Endothelial cell of umbilical vein (primary cell): ENCODE measurements around the gene RANBP3L. TPM values are rescaled to one million over a fixed set of nuclear protein-coding genes. Genes with fewer than 3 reads are reported as not detected.

ENCODE experiments used
- BruUV-seq: library from RNA; stranded (reverse); fragments of 400-500 nt; replicated peaks from 2 replicates; lab custom pipeline; 2021; lab: Mats Ljungman, UMichigan
- CTCF ChIA-PET: fragments of 300-600, 350-600 bp; sonication (Branson Sonifier 250); formaldehyde crosslinking; loops from one replicate; lab custom pipeline; 2021; ENCODE audit warnings: antibody characterized with exemption, inconsistent platforms; lab: Charles Lee
- POLR2A ChIA-PET: fragments of 300-600, 350-600 bp; sonication (Branson Sonifier 250); formaldehyde crosslinking; loops from one replicate; lab custom pipeline; 2021; ENCODE audit warnings: antibody characterized with exemption, inconsistent platforms; lab: Charles Lee
- DNase-seq: peaks from one replicate; pipeline ENCODE4 v3.0.0-alpha.2; 2011; ENCODE audit warnings: low read depth, low spot score
- FAIRE-seq: peaks from 2 replicates; lab custom pipeline; 2011; peaks lifted over from hg19 to GRCh38; lab: Jason Lieb, UNC
- H2AFZ ChIP-seq: 2 replicates; pipeline ENCODE4 v1.6.0; 2012; ENCODE audit warnings: low read depth, low read length, control low read depth, inconsistent platforms
- H3K27ac ChIP-seq: 2 replicates; pipeline ENCODE4 v1.5.1; 2011; ENCODE audit warnings: low read depth, mild to moderate bottlenecking, control low read depth, low read length, moderate library complexity; ENCODE audit not compliant: insufficient read depth
- H3K27me3 ChIP-seq, 2 experiments: 2 replicates each; pipeline versions ENCODE4 v1.6.0 to v1.6.1; 2011; ENCODE audit warnings: low read length in 2 of 2, mixed read lengths in 1 of 2; ENCODE audit not compliant: control insufficient read depth in 2 of 2, insufficient read depth in 2 of 2
- H3K36me3 ChIP-seq, 2 experiments: 2 replicates in 1 of 2; 3 replicates in 1 of 2; pipeline ENCODE4 v1.5.1; 2011; ENCODE audit warnings: low read length in 2 of 2, mild to moderate bottlenecking in 1 of 2, moderate library complexity in 1 of 2; ENCODE audit not compliant: control insufficient read depth in 2 of 2, insufficient read depth in 2 of 2; ENCODE audit errors: extremely low read depth in 1 of 2
- H3K4me1 ChIP-seq: 3 replicates; pipeline ENCODE4 v1.5.1; 2011; ENCODE audit warnings: mild to moderate bottlenecking, low read length; ENCODE audit not compliant: control insufficient read depth, insufficient read depth; ENCODE audit errors: extremely low read depth
- H3K4me2 ChIP-seq: 2 replicates; pipeline ENCODE4 v1.6.1; 2011; ENCODE audit warnings: low read length, control low read depth, mixed read lengths; ENCODE audit not compliant: insufficient read depth
- H3K4me3 ChIP-seq, 3 experiments: fragments of 200-600 bp in 1 of 3; sonication (generic), shearing (Covaris generic) in 1 of 3; replicated peaks in 1 of 3; 2 replicates each; pipeline ENCODE4 v1.5.1; 2011 to 2016; ENCODE audit warnings: control low read depth in 3 of 3, low read length in 3 of 3, mild to moderate bottlenecking in 2 of 3, inconsistent platforms in 1 of 3, low read depth in 1 of 3, moderate library complexity in 1 of 3; ENCODE audit not compliant: insufficient read depth in 1 of 3
- H3K79me2 ChIP-seq: 2 replicates; pipeline ENCODE4 v1.6.0; 2012; ENCODE audit warnings: low read length, inconsistent platforms; ENCODE audit not compliant: control insufficient read depth, insufficient read depth
- H3K9ac ChIP-seq: replicated peaks from 2 replicates; pipeline ENCODE3; 2011; ENCODE audit warnings: low read length, control low read depth; ENCODE audit not compliant: insufficient read depth; ENCODE audit errors: extremely low read depth
- H3K9me1 ChIP-seq: replicated peaks from 3 replicates; pipeline ENCODE4 v1.6.0; 2011; ENCODE audit warnings: mild to moderate bottlenecking, low read length; ENCODE audit not compliant: control insufficient read depth, insufficient read depth; ENCODE audit errors: extremely low read depth
- H3K9me3 ChIP-seq: replicated peaks from 2 replicates; pipeline ENCODE4 v1.5.1; 2012; ENCODE audit warnings: low read length, inconsistent platforms; ENCODE audit not compliant: control insufficient read depth, insufficient read depth
- H4K20me1 ChIP-seq: replicated peaks from 2 replicates; pipeline ENCODE3; 2011; ENCODE audit warnings: mild to moderate bottlenecking, low read length; ENCODE audit not compliant: control insufficient read depth, insufficient read depth; ENCODE audit errors: extremely low read depth
- EZH2 ChIP-seq: IDR thresholded peaks from 2 replicates; pipeline ENCODE4 v1.6.1; 2012; ENCODE audit warnings: borderline replicate concordance, low read depth, mild to moderate bottlenecking, moderate library complexity, low read length, inconsistent platforms; ENCODE audit not compliant: severe bottlenecking
- FOS ChIP-seq: IDR thresholded peaks from 2 replicates; pipeline ENCODE4 v1.6.1; 2011; ENCODE audit warnings: mild to moderate bottlenecking, low read length, moderate library complexity, borderline replicate concordance; ENCODE audit not compliant: insufficient read depth
- GATA2 ChIP-seq: IDR thresholded peaks from 2 replicates; pipeline ENCODE4 v1.7.0; 2011; ENCODE audit warnings: low read depth, mild to moderate bottlenecking, moderate library complexity, mixed read lengths, low read length; ENCODE audit not compliant: insufficient read length, insufficient read depth
- JUN ChIP-seq: IDR thresholded peaks from 2 replicates; pipeline ENCODE4 v1.6.1; 2011; ENCODE audit warnings: borderline replicate concordance, low read depth; ENCODE audit not compliant: insufficient read length, insufficient read depth
- MAX ChIP-seq: IDR thresholded peaks from 2 replicates; pipeline ENCODE4 v1.6.1; 2011; ENCODE audit not compliant: insufficient read depth, insufficient read length
- MYC ChIP-seq: IDR thresholded peaks from one replicate; pipeline ENCODE4 v1.6.1; 2011; ENCODE audit warnings: mild to moderate bottlenecking, low read depth, low read length
- POLR2A ChIP-seq: IDR thresholded peaks from 2 replicates; pipeline ENCODE4 v1.6.1; 2012; ENCODE audit warnings: low read depth, mild to moderate bottlenecking, control low read depth, low read length
- POLR2AphosphoS5 ChIP-seq: IDR thresholded peaks from 2 replicates; pipeline ENCODE4 v1.6.1; 2012; ENCODE audit warnings: low read depth, mild to moderate bottlenecking, control low read depth, low read length, moderate library complexity; ENCODE audit not compliant: insufficient read depth
- dilution Hi-C: fragments of 300-500 bp; cut with MboI; formaldehyde crosslinking; loops from one replicate; pipeline ENCODE4 v1.15.0; 2019; ENCODE audit warnings: low sequenced_read_pairs; ENCODE audit not compliant: extremely low pct_ligation_motif_present
- intact Hi-C: fragments of 100-400 bp; cut with micrococcal nuclease; formaldehyde crosslinking; loops from one replicate; pipeline ENCODE4 v1.10.0; 2022
- polyA plus RNA-seq, 4 experiments: library from polyadenylated mRNA; depleted of rRNA in 3 of 4; stranded (reverse) in 3 of 4; unstranded in 1 of 4; fragments of >200 nt; gene quantifications; 2 replicates each; pipeline versions ENCODE4 v1.2.1 to v1.2.3, GENCODE V29; 2011 to 2012; ENCODE audit warnings: missing spikeins in 1 of 4
- total RNA-seq: library from RNA; stranded (reverse); gene quantifications from 2 replicates; pipeline ENCODE4 v1.2.3, GENCODE V29; 2021
- TF ChIP-seq, protein P1 (sequence below), 2 donors: IDR thresholded peaks; 1 replicate in 1 of 2; 2 replicates in 1 of 2; pipeline ENCODE4 v1.5.1; 2011; ENCODE audit warnings: low read length in 2 of 2, mild to moderate bottlenecking in 2 of 2, moderate library complexity in 2 of 2, control low read depth in 1 of 2, inconsistent platforms in 1 of 2, low read depth in 1 of 2; ENCODE audit not compliant: insufficient read depth in 1 of 2; ENCODE audit errors: extremely low read depth in 1 of 2

The RANBP3L gene
- total and polyA plus RNA-seq, 2 donors (not counting 3 experiments of a cell fraction or from before 2014, with no cell fraction given): not detected

DNA sequence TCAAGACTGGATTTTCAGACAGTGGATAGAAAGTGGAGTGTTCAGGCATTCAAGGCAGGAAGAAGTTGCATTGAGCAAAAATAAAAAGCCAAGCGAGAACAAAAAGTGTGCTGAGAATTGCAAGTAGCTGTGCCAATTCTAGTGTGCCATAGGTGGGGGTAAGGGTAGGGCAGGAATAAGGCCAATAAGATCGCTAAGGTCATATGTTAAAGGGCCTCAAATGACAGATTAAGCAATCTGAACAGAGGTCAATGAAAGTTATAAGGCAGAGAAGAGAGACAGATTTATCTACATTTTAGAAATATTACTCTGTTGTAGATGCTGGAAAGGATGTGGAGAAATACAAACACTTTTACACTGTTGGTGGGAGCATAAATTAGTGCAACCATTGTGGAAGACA is 96.4 kb downstream of the RANBP3L start:
- CTCF ChIA-PET: interaction anchor here (1.5 to 2.0 kb wide), 2 partner anchors 12 to 27 kb away, joined by 4 to 5 read pairs; no protein-coding TSS in a partner anchor
- FAIRE-seq (no peak), DNase-seq (no peak)
- Histone ChIP-seq H3K27ac (no peak overlapping the region), H2AFZ (no peak overlapping the region), H3K4me2 (no peak overlapping the region), H3K9me3 (no peaks in the 10 kb centered on the region), H3K9ac (no peak overlapping the region), H3K79me2 (no peaks in the 10 kb centered on the region), H4K20me1 (no peaks in the 10 kb centered on the region), H3K27me3 (no peaks in the 10 kb centered on the region), H3K36me3 (no peaks in the 10 kb centered on the region), H3K4me1 (peaks cover 26% of the 10 kb centered on the region), H3K9me1 (no peaks in the 10 kb centered on the region), H3K4me3 (no peak overlapping the region)
- TF ChIP-seq MAX: no peak
- no peak for TF ChIP-seq POLR2AphosphoS5
- no peak for TF ChIP-seq JUN
- TF ChIP-seq, protein P1, sequence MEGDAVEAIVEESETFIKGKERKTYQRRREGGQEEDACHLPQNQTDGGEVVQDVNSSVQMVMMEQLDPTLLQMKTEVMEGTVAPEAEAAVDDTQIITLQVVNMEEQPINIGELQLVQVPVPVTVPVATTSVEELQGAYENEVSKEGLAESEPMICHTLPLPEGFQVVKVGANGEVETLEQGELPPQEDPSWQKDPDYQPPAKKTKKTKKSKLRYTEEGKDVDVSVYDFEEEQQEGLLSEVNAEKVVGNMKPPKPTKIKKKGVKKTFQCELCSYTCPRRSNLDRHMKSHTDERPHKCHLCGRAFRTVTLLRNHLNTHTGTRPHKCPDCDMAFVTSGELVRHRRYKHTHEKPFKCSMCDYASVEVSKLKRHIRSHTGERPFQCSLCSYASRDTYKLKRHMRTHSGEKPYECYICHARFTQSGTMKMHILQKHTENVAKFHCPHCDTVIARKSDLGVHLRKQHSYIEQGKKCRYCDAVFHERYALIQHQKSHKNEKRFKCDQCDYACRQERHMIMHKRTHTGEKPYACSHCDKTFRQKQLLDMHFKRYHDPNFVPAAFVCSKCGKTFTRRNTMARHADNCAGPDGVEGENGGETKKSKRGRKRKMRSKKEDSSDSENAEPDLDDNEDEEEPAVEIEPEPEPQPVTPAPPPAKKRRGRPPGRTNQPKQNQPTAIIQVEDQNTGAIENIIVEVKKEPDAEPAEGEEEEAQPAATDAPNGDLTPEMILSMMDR (IDR thresholded peaks at IDR 0.05; ENCODE audit: extremely low read depth in 1 of 2, insufficient read depth in 1 of 2, low read depth in 1 of 2, low read length in 2 of 2): no peak
- no peak for TF ChIP-seq GATA2
- no peak for TF ChIP-seq POLR2A
- no peak for TF ChIP-seq EZH2
- TF ChIP-seq MYC: no peak
- no peak for TF ChIP-seq FOS
- no TSS peak for BruUV-seq
- intact Hi-C loops: no loop called here
- POLR2A ChIA-PET: no interaction called here
- dilution Hi-C loops: no loop called here
